DMS 273 treated with DMSO at 0.1 percent for 48 hours (cell line): ENCODE data around the gene DOCK1.

Experiments
- DNase-seq: peaks from one replicate; lab custom pipeline; 2025; lab: John Stamatoyannopoulos, UW

The DOCK1 gene

GRCh38 chr10:127088908-127089307 is 183.7 kb downstream of the DOCK1 start:
- DNase-seq, result no peak

- DNase-seq, result no peak
Observed at GRCh38 chr10:127089446-127089845, 184.2 kb downstream of the DOCK1 start.

- DNase-seq, result no peak
Observed at GRCh38 chr10:127090138-127090537, 184.9 kb downstream of the DOCK1 start.

- DNase-seq, result no peak
Observed at GRCh38 chr10:127091354-127091753, 186.1 kb downstream of the DOCK1 start.

- DNase-seq, result no peak
Observed at GRCh38 chr10:127092916-127093315, 187.7 kb downstream of the DOCK1 start.

- no peak for DNase-seq
Observed at GRCh38 chr10:127094984-127095383, 189.8 kb downstream of the DOCK1 start.

- no peak for DNase-seq
Observed at GRCh38 chr10:127100983-127101615, 195.9 kb downstream of the DOCK1 start.

- no peak for DNase-seq
Observed at GRCh38 chr10:127102176-127102575, 196.9 kb downstream of the DOCK1 start.

- DNase-seq, result no peak
Observed at GRCh38 chr10:127115100-127115499, 209.9 kb downstream of the DOCK1 start.

GRCh38 chr10:127117125-127117524 is 211.9 kb downstream of the DOCK1 start:
- no peak for DNase-seq

- DNase-seq, result no peak
Observed at GRCh38 chr10:127118034-127118433, 212.8 kb downstream of the DOCK1 start.

GRCh38 chr10:127119936-127120335 is 214.7 kb downstream of the DOCK1 start:
- DNase-seq, result no peak

GRCh38 chr10:127122831-127123230 is 217.6 kb downstream of the DOCK1 start:
- DNase-seq, result no peak

- no peak for DNase-seq
Observed at GRCh38 chr10:127123626-127124025, 218.4 kb downstream of the DOCK1 start.

- DNase-seq, result no peak
Observed at GRCh38 chr10:127125331-127125730, 220.1 kb downstream of the DOCK1 start.

- no peak for DNase-seq
Observed at GRCh38 chr10:127127822-127128221, 222.6 kb downstream of the DOCK1 start.

- DNase-seq, result no peak
Observed at GRCh38 chr10:127129104-127129503, 223.9 kb downstream of the DOCK1 start.

GRCh38 chr10:127132451-127132850 is 227.2 kb downstream of the DOCK1 start:
- DNase-seq, result no peak

- DNase-seq, result no peak
Observed at GRCh38 chr10:127133225-127133624, 228.0 kb downstream of the DOCK1 start.

- no peak for DNase-seq
Observed at GRCh38 chr10:127133672-127134500, 228.7 kb downstream of the DOCK1 start.

- no peak for DNase-seq
Observed at GRCh38 chr10:127135844-127136577, 230.8 kb downstream of the DOCK1 start.

- no peak for DNase-seq
Observed at GRCh38 chr10:127137391-127137790, 232.2 kb downstream of the DOCK1 start.

- no peak for DNase-seq
Observed at GRCh38 chr10:127142136-127142535, 236.9 kb downstream of the DOCK1 start.
